Right lobe of liver (tissue), 6 donors: Measurements from ENCODE around the gene WDPCP. TPM values are rescaled to one million over a fixed set of nuclear protein-coding genes. Genes with fewer than 3 reads are reported as not detected.
"Not testable (repeated sequence)": the region's sequence is repeated elsewhere in the genome, so short reads cannot be mapped to it uniquely, and the experiment has no call there.

Experiments used
- ATAC-seq, 4 donors: fragments of 200-7000 bp; cut with Tn5 transposase; one replicate each; pipeline ENCODE4 v1.9.1; 2020; ENCODE audit warnings: mild to moderate bottlenecking in 4 of 4, moderate library complexity in 4 of 4
- DNase-seq, 3 donors: peaks; one replicate each; pipeline ENCODE4 v3.0.0-alpha.2; 2020
- H3K27ac ChIP-seq, 3 donors: fragments of 200-600 bp; one replicate each; pipeline ENCODE4 v1.8.0; 2022
- H3K27me3 ChIP-seq, 2 donors: fragments of 200-600 bp; one replicate each; pipeline ENCODE4 v1.8.0; 2022
- H3K36me3 ChIP-seq, 4 donors: fragments of 200-600 bp; sonication (generic) in 1 of 4; one replicate each; pipeline versions ENCODE4 v1.5.1 to v1.8.0; 2017 to 2022; ENCODE audit warnings: control low read depth in 1 of 4
- H3K4me1 ChIP-seq, 4 donors: fragments of 200-600 bp; sonication (generic) in 1 of 4; one replicate each; pipeline versions ENCODE4 v1.5.1 to v1.8.0; 2017 to 2022; ENCODE audit warnings: control low read depth in 1 of 4
- H3K4me3 ChIP-seq, 3 donors: fragments of 200-600 bp; one replicate each; pipeline ENCODE4 v1.8.0; 2022
- H3K9me3 ChIP-seq, 4 donors: fragments of 200-600 bp; sonication (generic) in 1 of 4; one replicate each; pipeline versions ENCODE4 v1.5.1 to v1.8.0; 2017 to 2022; ENCODE audit warnings: control low read depth in 1 of 4
- CTCF ChIP-seq, 4 donors: fragments of 200-600 bp in 3 of 4; fragments of 450-650 bp in 1 of 4; IDR thresholded peaks; one replicate each; pipeline versions ENCODE4 v1.5.1 to v1.8.0; 2016 to 2022; ENCODE audit warnings: antibody characterized with exemption in 4 of 4, mild to moderate bottlenecking in 2 of 4
- POLR2A ChIP-seq: fragments of 450-650 bp; IDR thresholded peaks from one replicate; pipeline ENCODE4 v1.6.1; 2017; ENCODE audit warnings: antibody characterized with exemption, mild to moderate bottlenecking
- WGBS: methylation state at CpG from one replicate; pipeline ENCODE4 v1.1.6; 2018; ENCODE audit warnings: low coverage, low lambda C conversion rate; ENCODE audit not compliant: insufficient coverage; ENCODE audit errors: missing lambda C conversion rate; 5-methylcytosine and 5-hydroxymethylcytosine counted together
- intact Hi-C, 2 donors: fragments of 100-400 bp; cut with DNase I; formaldehyde crosslinking; loops; one replicate each; pipeline versions ENCODE4 v1.11.2 to v1.14.1; 2022
- total RNA-seq, 6 experiments: library from RNA; depleted of rRNA in 2 of 6; stranded (reverse); fragments of >200 nt in 2 of 6; fragmentation: NEBNext Ultra II Directional in 3 of 6; extraction: Animal tissue kit (Norgen Biotek cat#: 25700) in 3 of 6; gene quantifications; one replicate each; pipeline versions ENCODE4 v1.1.0 to v1.2.4, GENCODE V29; 2016 to 2023
- donor health status: DM: no; HTN: yes; CAD: no.
- donor health status: DM: no; HTN: no; CAD: no.
- donor health status: DM: no; HTN: no; CAD: no.
- donor health status: DM: no; HTN: yes; CAD: no.
- donor health status: DM: no; HTN: yes; CAD: no.

WDPCP gene
- total RNA-seq, 6 experiments from 2014 or later = 2.7 to 4.4 (median 3.0) TPM

DNA sequence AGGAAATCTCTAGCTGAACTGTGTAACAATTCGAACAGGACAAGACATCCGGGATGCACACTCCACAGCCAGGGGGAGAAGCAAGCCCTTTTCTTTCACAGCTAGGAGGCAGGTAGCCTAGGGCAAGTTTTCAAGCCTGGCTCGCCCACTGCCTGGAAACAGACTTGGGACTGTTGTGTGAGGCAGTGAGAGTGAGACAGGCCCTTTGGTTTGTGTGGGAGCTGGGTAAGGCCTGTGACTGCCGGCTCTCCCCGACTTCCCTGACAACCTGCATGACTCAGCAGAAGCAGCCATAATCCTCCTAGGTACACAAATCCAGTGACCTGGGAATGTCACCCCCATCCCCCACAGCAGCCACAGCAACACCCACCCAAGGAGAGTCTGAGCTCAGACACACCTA is 179.7 kb downstream of the WDPCP start:
- Histone ChIP-seq H3K4me3 (no peak overlapping the region), H3K27me3 (no peaks in the 10 kb centered on the region), H3K27ac (no peak overlapping the region), H3K36me3 (no peaks in the 10 kb centered on the region), H3K4me1 (no peaks in the 10 kb centered on the region), H3K9me3 (no peaks in the 10 kb centered on the region)
- TF ChIP-seq CTCF (IDR thresholded peaks at IDR 0.05) (no peak), POLR2A (no peak)
- intact Hi-C loops = no loop called here
- DNase-seq = no peak
- 100% methylated on average over 1 of the region's 5 CpGs for WGBS
- no peak for ATAC-seq

DNA sequence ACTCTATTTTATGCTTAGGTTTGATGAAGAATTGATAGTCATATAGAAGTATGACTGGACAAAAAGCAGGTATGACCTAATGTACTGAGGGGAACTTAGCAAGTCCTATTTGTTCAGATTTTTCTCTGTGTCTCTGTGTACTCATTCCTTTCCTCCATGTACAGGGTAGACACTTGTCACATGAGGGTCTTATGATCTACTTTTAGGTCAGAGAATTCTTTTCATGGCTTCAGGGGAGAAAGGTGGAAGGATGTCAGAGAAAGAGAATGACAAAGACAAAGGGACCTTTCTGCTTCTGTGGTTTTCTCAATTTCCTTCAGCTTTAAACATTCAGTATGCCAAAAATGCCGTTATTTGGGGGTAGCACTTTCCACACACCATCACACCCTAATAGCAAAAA is 181.6 kb downstream of the WDPCP start:
- DNase-seq (no peak), ATAC-seq (no peak)
- H3K36me3 ChIP-seq = no peaks in the 10 kb centered on the region
- no peaks in the 10 kb centered on the region for H3K9me3 ChIP-seq
- TF ChIP-seq CTCF (IDR thresholded peaks at IDR 0.05) = no peak
- no peak for TF ChIP-seq POLR2A
- no peak overlapping the region for H3K4me3 ChIP-seq
- H3K27me3 ChIP-seq = no peaks in the 10 kb centered on the region
- no peaks in the 10 kb centered on the region for H3K4me1 ChIP-seq
- WGBS = 53% methylated on average over 1 of the region's 1 CpG
- H3K27ac ChIP-seq = no peak overlapping the region
- intact Hi-C loops = no loop called here

DNA sequence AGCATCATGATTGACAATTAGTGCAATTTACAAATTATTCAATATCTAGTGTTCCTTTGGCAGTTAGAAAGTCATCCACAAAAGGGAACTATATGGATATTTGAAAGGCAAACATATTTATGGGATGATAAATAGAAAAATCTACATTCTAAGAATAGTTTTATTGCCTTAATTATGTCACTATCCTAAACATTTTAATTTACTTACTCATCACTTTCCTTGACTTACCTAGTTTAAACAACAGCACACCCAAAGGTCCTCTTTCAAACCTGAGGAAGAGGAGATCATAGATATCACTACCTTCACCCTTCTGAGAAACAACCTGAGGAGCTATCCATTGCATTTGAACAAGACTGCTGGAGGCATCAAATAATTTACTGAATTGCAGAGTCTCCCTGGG is 184.5 kb downstream of the WDPCP start:
- Histone ChIP-seq H3K27me3 (no peaks in the 10 kb centered on the region), H3K9me3 (no peaks in the 10 kb centered on the region), H3K4me3 (no peak overlapping the region), H3K27ac (no peak overlapping the region), H3K4me1 (no peaks in the 10 kb centered on the region), H3K36me3 (no peaks in the 10 kb centered on the region)
- intact Hi-C loops = no loop called here
- no peak for DNase-seq
- no peak for TF ChIP-seq CTCF (IDR thresholded peaks at IDR 0.05)
- TF ChIP-seq POLR2A = no peak
- ATAC-seq = no peak

DNA sequence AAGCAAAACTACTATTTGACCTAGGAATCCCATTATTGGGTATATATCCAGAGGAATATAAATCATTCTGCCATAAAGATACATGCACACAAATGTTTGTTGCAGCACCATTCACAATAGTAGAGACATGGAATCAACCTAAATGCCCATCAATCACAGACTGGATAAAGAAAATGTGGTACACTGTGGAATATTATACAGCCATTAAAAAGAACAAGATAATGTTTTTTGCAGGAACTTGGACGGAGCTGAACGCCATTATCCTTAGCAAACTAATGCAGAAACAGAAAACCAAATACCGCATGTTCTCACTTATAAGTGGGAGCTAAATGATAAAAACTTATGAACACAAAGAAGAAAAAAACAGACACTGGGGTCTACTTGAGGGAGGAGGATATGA is 185.4 kb downstream of the WDPCP start:
- H3K27ac ChIP-seq, intact Hi-C loops, H3K9me3 ChIP-seq, H3K36me3 ChIP-seq, DNase-seq, H3K4me3 ChIP-seq, H3K4me1 ChIP-seq, H3K27me3 ChIP-seq, ATAC-seq: not testable (repeated sequence)
- 76% methylated on average over 3 of the region's 3 CpGs for WGBS

GRCh38 chr2:63399156-63399555 is 189.1 kb downstream of the WDPCP start:
- H3K9me3 ChIP-seq = no peaks in the 10 kb centered on the region
- DNase-seq (no peak), ATAC-seq (no peak)
- no peak for TF ChIP-seq POLR2A
- TF ChIP-seq CTCF (IDR thresholded peaks at IDR 0.05) = no peak
- no peaks in the 10 kb centered on the region for H3K36me3 ChIP-seq
- intact Hi-C loops = no loop called here
- no peaks in the 10 kb centered on the region for H3K4me1 ChIP-seq
- H3K27ac ChIP-seq = no peak overlapping the region
- H3K4me3 ChIP-seq = no peak overlapping the region
- no peaks in the 10 kb centered on the region for H3K27me3 ChIP-seq
